GM12878 (cell line): ENCODE data around the gene IL36RN. TPM values are rescaled to one million over a fixed set of nuclear protein-coding genes. Genes with fewer than 3 reads are reported as not detected.

Experiments
- ATAC-seq: fragments of 200-7000 bp; cut with Tn5 transposase; 3 replicates; pipeline ENCODE4 v1.9.1; 2020; ENCODE audit warnings: mild to moderate bottlenecking, moderate library complexity
- BruUV-seq: library from RNA; stranded (reverse); fragments of 400-500 nt; replicated peaks from 2 replicates; lab custom pipeline; 2021; lab: Mats Ljungman, UMichigan
- CTCF ChIA-PET: fragments of 300-600 bp; sonication (Branson Sonifier 250); formaldehyde crosslinking; extraction: SDS; loops from one replicate; lab custom pipeline; 2021; ENCODE audit warnings: inconsistent platforms; lab: Yijun Ruan, JAX
- POLR2A ChIA-PET: fragments of 350-600 bp; formaldehyde crosslinking; extraction: SDS; loops from one replicate; lab custom pipeline; 2021; ENCODE audit warnings: inconsistent platforms; lab: Charles Lee
- RAD21 ChIA-PET: fragments of 300-600 bp; sonication (Branson Sonifier 250); formaldehyde crosslinking; loops from one replicate; lab custom pipeline; 2023; ENCODE audit warnings: antibody characterized with exemption; ENCODE audit not compliant: unreplicated experiment; lab: Charles Lee
- SMC1A ChIA-PET: fragments of 300-600 bp; sonication (Branson Sonifier 250); formaldehyde crosslinking; loops from one replicate; lab custom pipeline; 2023; ENCODE audit not compliant: unreplicated experiment, uncharacterized antibody; lab: Charles Lee
- DNase-seq: peaks from one replicate; pipeline ENCODE4 v3.0.0-alpha.2; 2011; ENCODE audit warnings: low read depth, low spot score
- FAIRE-seq: peaks from 3 replicates; lab custom pipeline; 2011; peaks lifted over from hg19 to GRCh38; lab: Jason Lieb, UNC
- H2AFZ ChIP-seq: 2 replicates; pipeline ENCODE4 v1.6.0; 2011; ENCODE audit warnings: low read depth, low read length, control low read depth; ENCODE audit not compliant: control insufficient read depth
- H3K27ac ChIP-seq: 2 replicates; pipeline ENCODE4 v1.5.1; 2011; ENCODE audit warnings: control low read depth; ENCODE audit not compliant: control insufficient read depth, insufficient read depth
- H3K27me3 ChIP-seq, 2 experiments: replicated peaks in 1 of 2; 2 replicates each; pipeline versions ENCODE4 v1.6.0 to v1.6.1; 2011; ENCODE audit warnings: low read length in 1 of 2; ENCODE audit not compliant: control insufficient read depth in 2 of 2, insufficient read depth in 2 of 2
- H3K36me3 ChIP-seq, 2 experiments: 2 replicates each; pipeline ENCODE4 v1.5.1; 2011; ENCODE audit warnings: low read length in 1 of 2; ENCODE audit not compliant: control insufficient read depth in 2 of 2, insufficient read depth in 2 of 2
- H3K4me1 ChIP-seq: 2 replicates; pipeline ENCODE4 v1.6.1; 2011; ENCODE audit warnings: mild to moderate bottlenecking, low read length, moderate library complexity, mixed read lengths; ENCODE audit not compliant: control insufficient read depth, insufficient read depth
- H3K4me2 ChIP-seq: 2 replicates; pipeline ENCODE4 v1.6.0; 2011; ENCODE audit warnings: control low read depth; ENCODE audit not compliant: control insufficient read depth, insufficient read depth
- H3K4me3 ChIP-seq: fragments of 200-600 bp; sonication (generic); 2 replicates; pipeline ENCODE4 v1.5.1; 2016
- H3K79me2 ChIP-seq: 2 replicates; pipeline ENCODE4 v1.6.0; 2011; ENCODE audit warnings: low read length; ENCODE audit not compliant: control insufficient read depth, insufficient read depth
- H3K9ac ChIP-seq: 2 replicates; pipeline ENCODE4 v1.8.0; 2011; ENCODE audit warnings: low read length, control low read depth, mixed read lengths; ENCODE audit not compliant: control insufficient read depth, insufficient read depth
- H3K9me3 ChIP-seq: replicated peaks from 3 replicates; pipeline ENCODE4 v1.5.1; 2011; ENCODE audit warnings: mild to moderate bottlenecking, low read length; ENCODE audit not compliant: control insufficient read depth, insufficient read depth
- H4K20me1 ChIP-seq: 2 replicates; pipeline ENCODE4 v1.6.0; 2011; ENCODE audit not compliant: control insufficient read depth, insufficient read depth
- EZH2 ChIP-seq: IDR thresholded peaks from 2 replicates; pipeline ENCODE4 v1.6.1; 2012; ENCODE audit warnings: low read depth, mild to moderate bottlenecking, control low read depth, inconsistent platforms, low read length, borderline replicate concordance; ENCODE audit not compliant: control insufficient read depth
- FOS ChIP-seq: IDR thresholded peaks from 3 replicates; pipeline ENCODE4 v1.6.1; 2011; ENCODE audit warnings: borderline replicate concordance; ENCODE audit not compliant: insufficient read length; ENCODE audit errors: extremely low read depth
- GATAD2B ChIP-seq: fragments of 450-650 bp; conservative IDR thresholded peaks from 2 replicates; pipeline ENCODE4 v1.6.1; 2017; ENCODE audit warnings: low read depth, mild to moderate bottlenecking, moderate library complexity
- IKZF1 ChIP-seq: fragments of 450-650 bp; conservative IDR thresholded peaks from 2 replicates; pipeline ENCODE4 v1.6.1; 2017; ENCODE audit warnings: antibody characterized with exemption, mild to moderate bottlenecking
- KAT2A ChIP-seq: conservative IDR thresholded peaks from 2 replicates; pipeline ENCODE4 v1.6.1; 2011; ENCODE audit warnings: low read depth, low read length; ENCODE audit not compliant: control insufficient read depth
- NFXL1 ChIP-seq: fragments of 450-650 bp; IDR thresholded peaks from 2 replicates; pipeline ENCODE4 v1.6.1; 2017; ENCODE audit warnings: antibody characterized with exemption, mild to moderate bottlenecking, borderline replicate concordance
- NRF1 ChIP-seq: conservative IDR thresholded peaks from 2 replicates; pipeline ENCODE4 v1.6.1; 2011; ENCODE audit warnings: mild to moderate bottlenecking, low read depth, low read length, improper control_type of control experiment
- RAD21 ChIP-seq: IDR thresholded peaks from 2 replicates; pipeline ENCODE4 v1.6.1; 2011; ENCODE audit warnings: mild to moderate bottlenecking, low read depth, low read length, moderate library complexity; ENCODE audit not compliant: insufficient read depth
- RB1 ChIP-seq: fragments of 450-650 bp; formaldehyde crosslinking; IDR thresholded peaks from 2 replicates; pipeline ENCODE4 v1.6.1; 2017; ENCODE audit warnings: mild to moderate bottlenecking, borderline replicate concordance
- RELA ChIP-seq: fragments of 450-650 bp; IDR thresholded peaks from 2 replicates; pipeline ENCODE4 v1.8.0; 2014; ENCODE audit warnings: borderline replicate concordance; ENCODE audit not compliant: partially characterized antibody
- RFX5 ChIP-seq: IDR thresholded peaks from 2 replicates; pipeline ENCODE4 v1.6.1; 2011; ENCODE audit warnings: low read depth, low read length, improper control_type of control experiment
- WRNIP1 ChIP-seq: IDR thresholded peaks from 2 replicates; pipeline ENCODE4 v1.6.1; 2011; ENCODE audit warnings: low read depth, low read length, improper control_type of control experiment, borderline replicate concordance
- YBX1 ChIP-seq: fragments of 450-650 bp; IDR thresholded peaks from 2 replicates; pipeline ENCODE4 v1.6.1; 2016; ENCODE audit warnings: antibody characterized with exemption
- ZNF24 ChIP-seq: fragments of 450-650 bp; IDR thresholded peaks from 2 replicates; pipeline ENCODE4 v1.6.1; 2017; ENCODE audit warnings: antibody characterized with exemption, mild to moderate bottlenecking
- WGBS: methylation state at CpG from one replicate; pipeline ENCODE4 v1.1.6; 2016; ENCODE audit warnings: low lambda C conversion rate; ENCODE audit not compliant: insufficient replicate concordance, insufficient coverage; ENCODE audit errors: missing lambda C conversion rate; 5-methylcytosine and 5-hydroxymethylcytosine counted together
- in situ Hi-C: fragments of 300-500 bp; cut with MboI; formaldehyde crosslinking; loops from 9 replicates; pipeline ENCODE4 v1.14.3; 2018; ENCODE audit warnings: mixed read lengths
- intact Hi-C: fragments of 100-400 bp; cut with micrococcal nuclease; formaldehyde crosslinking; loops from one replicate; pipeline ENCODE4 v1.14.2; 2022; ENCODE audit not compliant: unreplicated experiment
- polyA plus RNA-seq, 11 experiments: library from polyadenylated mRNA; depleted of rRNA in 4 of 11; unstranded in 6 of 11; stranded (reverse) in 5 of 11; fragments of >200 nt; fragmentation: Nextera tagmentation in 4 of 11; fragmentation: Illumina TruSeq in 1 of 11; extraction: Ambion mirVana in 4 of 11; extraction: Trizol in 1 of 11; gene quantifications; 1 replicate in 1 of 11; 2 replicates in 10 of 11; pipeline versions ENCODE4 v1.2.1 to v1.2.3, GENCODE V29; 2011 to 2016; ENCODE audit warnings: inconsistent platforms in 2 of 11, missing spikeins in 2 of 11, low read depth in 1 of 11
- total RNA-seq, 4 experiments: library from RNA; depleted of rRNA in 3 of 4; stranded (reverse); fragments of >200 nt in 3 of 4; fragmentation: Illumina TruSeq in 1 of 4; extraction: Trizol in 1 of 4; gene quantifications; 2 replicates each; pipeline versions ENCODE4 v1.2.1 to v1.2.3, GENCODE V29; 2013 to 2021
- TF ChIP-seq, protein P1 (sequence below): fragments of 450-650 bp; IDR thresholded peaks from 2 replicates; pipeline ENCODE4 v1.6.1; 2018; ENCODE audit warnings: mild to moderate bottlenecking, low read depth, moderate library complexity; ENCODE audit not compliant: partially characterized antibody
- TF ChIP-seq, protein P2 (sequence below): fragments of 450-650 bp; IDR thresholded peaks from 2 replicates; pipeline ENCODE4 v1.6.1; 2016; ENCODE audit warnings: mild to moderate bottlenecking

Gene IL36RN
- total and polyA plus RNA-seq, 10 of the 15 experiments (the other 5 are each of a cell fraction or from before 2014, with no cell fraction given) = not detected

DNA sequence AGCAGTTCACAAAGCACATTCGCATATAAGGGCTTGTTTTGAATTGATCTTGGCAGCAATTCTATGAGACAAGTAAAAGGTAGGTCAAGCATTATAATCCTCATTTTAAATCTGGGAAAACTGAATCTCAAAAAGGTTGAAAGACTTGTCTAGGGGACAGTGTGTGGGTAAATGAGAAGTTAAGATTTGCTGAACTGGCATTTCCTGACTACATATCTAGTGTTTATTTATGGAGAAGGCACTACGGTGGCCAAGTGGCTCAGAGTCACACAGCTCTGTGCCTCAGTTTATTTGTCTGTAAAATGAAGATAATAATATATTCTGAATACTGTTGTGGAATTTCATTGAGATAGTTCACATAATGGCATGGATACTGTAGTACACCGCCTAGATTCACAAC is 52.1 kb downstream of the IL36RN start:
- ATAC-seq = no peak
- Histone ChIP-seq H3K4me3 (no peak overlapping the region), H3K27me3 (no peaks in the 10 kb centered on the region), H4K20me1 (no peaks in the 10 kb centered on the region), H3K27ac (no peak overlapping the region), H2AFZ (no peak overlapping the region), H3K4me1 (peaks cover 6% of the 10 kb centered on the region), H3K4me2 (no peak overlapping the region)
- intact Hi-C loops = no loop called here
- CTCF ChIA-PET = no interaction called here
- no peak for DNase-seq
- WGBS = 76% methylated on average over 3 of the region's 3 CpGs
- POLR2A ChIA-PET = no interaction called here
- no TSS peak for BruUV-seq
- in situ Hi-C loops = no loop called here
- TF ChIP-seq RAD21 (no peak), RFX5 (no peak), KAT2A (no peak), FOS (no peak), IKZF1 (no peak), WRNIP1 (no peak), GATAD2B (no peak), RB1 (no peak), ZNF24 (no peak), RELA (no peak), NRF1 (no peak), NFXL1 (no peak), EZH2 (no peak), YBX1 (no peak)
- TF ChIP-seq, protein P1, sequence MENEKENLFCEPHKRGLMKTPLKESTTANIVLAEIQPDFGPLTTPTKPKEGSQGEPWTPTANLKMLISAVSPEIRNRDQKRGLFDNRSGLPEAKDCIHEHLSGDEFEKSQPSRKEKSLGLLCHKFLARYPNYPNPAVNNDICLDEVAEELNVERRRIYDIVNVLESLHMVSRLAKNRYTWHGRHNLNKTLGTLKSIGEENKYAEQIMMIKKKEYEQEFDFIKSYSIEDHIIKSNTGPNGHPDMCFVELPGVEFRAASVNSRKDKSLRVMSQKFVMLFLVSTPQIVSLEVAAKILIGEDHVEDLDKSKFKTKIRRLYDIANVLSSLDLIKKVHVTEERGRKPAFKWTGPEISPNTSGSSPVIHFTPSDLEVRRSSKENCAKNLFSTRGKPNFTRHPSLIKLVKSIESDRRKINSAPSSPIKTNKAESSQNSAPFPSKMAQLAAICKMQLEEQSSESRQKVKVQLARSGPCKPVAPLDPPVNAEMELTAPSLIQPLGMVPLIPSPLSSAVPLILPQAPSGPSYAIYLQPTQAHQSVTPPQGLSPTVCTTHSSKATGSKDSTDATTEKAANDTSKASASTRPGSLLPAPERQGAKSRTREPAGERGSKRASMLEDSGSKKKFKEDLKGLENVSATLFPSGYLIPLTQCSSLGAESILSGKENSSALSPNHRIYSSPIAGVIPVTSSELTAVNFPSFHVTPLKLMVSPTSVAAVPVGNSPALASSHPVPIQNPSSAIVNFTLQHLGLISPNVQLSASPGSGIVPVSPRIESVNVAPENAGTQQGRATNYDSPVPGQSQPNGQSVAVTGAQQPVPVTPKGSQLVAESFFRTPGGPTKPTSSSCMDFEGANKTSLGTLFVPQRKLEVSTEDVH = no peak
- TF ChIP-seq, protein P2, sequence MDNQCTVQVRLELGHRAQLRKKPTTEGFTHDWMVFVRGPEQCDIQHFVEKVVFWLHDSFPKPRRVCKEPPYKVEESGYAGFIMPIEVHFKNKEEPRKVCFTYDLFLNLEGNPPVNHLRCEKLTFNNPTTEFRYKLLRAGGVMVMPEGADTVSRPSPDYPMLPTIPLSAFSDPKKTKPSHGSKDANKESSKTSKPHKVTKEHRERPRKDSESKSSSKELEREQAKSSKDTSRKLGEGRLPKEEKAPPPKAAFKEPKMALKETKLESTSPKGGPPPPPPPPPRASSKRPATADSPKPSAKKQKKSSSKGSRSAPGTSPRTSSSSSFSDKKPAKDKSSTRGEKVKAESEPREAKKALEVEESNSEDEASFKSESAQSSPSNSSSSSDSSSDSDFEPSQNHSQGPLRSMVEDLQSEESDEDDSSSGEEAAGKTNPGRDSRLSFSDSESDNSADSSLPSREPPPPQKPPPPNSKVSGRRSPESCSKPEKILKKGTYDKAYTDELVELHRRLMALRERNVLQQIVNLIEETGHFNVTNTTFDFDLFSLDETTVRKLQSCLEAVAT = no peak
- TF ChIP-seq, all 136 proteins: peak for 0
- ChIA-PET SMC1A (no interaction called here), RAD21 (no interaction called here)
- no peaks in the 10 kb centered on the region for H3K36me3 ChIP-seq
- H3K9ac ChIP-seq = no peak overlapping the region
- FAIRE-seq = no peak
- H3K9me3 ChIP-seq = no peaks in the 10 kb centered on the region
- H3K79me2 ChIP-seq = no peaks in the 10 kb centered on the region
